Astrocyte of the spinal cord (primary cell): ENCODE measurements around the gene RELCH.
A peak's percentile ranks its signal among the peaks of the same experiment; 100 is the strongest.

Experiments used
- DNase-seq: peaks from one replicate; pipeline ENCODE4 v3.0.0; 2011; ENCODE audit warnings: low read depth, low spot score
- H3K4me3 ChIP-seq: 2 replicates; pipeline ENCODE4 v1.5.1; 2011; ENCODE audit warnings: low read depth, mild to moderate bottlenecking, low read length, moderate library complexity
- in situ Hi-C: cut with HindIII; loops from 2 replicates; pipeline ENCODE4 v1.10.0; 2017; ENCODE audit warnings: low sequenced_read_pairs
- TF ChIP-seq, protein P1 (sequence below): IDR thresholded peaks from 2 replicates; pipeline ENCODE4 v1.5.1; 2012; ENCODE audit warnings: low read depth, mild to moderate bottlenecking, low read length, inconsistent platforms

Gene RELCH

DNA sequence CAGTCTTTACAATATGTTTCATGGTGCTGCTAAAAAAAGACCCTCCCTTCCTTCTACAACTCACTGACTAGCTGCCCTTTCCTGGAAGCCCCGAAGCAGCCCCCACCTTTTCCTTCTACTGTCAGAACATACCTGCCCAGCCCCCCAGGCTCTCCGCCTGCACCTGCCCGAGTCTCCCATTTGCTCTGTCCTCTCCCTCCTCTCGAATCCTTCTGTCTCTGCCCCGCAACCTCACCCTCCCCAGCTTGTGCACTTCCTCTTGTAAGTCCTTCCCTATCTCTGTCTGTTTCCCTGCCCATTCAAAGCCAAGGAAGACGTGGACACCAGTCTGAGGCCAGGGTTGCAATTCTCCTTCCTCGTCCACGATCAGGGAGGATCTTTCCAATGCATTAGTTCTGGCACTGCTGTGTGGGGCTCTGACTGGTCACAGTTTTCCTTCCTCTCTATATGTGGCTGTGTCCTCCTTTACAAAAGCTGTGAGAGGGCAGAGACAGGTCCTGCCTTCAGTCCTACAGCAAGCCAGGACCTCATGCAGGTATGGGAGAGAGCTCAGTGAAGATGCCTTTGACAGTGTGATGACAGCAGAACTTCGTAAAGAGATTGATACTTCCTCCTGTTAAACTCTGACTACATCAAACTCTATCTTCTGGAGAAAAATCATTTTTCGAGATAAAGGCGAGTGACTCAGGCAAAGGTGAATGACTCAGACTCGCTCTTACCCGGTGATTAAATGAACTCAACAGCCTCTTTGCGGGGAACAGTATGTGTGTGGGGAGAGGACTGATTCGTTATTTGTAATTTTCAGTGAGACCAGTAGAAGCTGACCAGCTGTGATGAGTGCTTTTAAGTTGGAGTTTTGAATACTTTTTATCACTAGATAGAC, 152.3 kb downstream of the RELCH start:
- DNase-seq, result peak; percentile 74
- H3K4me3 ChIP-seq, result no peak overlapping the region
- in situ Hi-C loops, result no loop called here
- TF ChIP-seq, protein P1, sequence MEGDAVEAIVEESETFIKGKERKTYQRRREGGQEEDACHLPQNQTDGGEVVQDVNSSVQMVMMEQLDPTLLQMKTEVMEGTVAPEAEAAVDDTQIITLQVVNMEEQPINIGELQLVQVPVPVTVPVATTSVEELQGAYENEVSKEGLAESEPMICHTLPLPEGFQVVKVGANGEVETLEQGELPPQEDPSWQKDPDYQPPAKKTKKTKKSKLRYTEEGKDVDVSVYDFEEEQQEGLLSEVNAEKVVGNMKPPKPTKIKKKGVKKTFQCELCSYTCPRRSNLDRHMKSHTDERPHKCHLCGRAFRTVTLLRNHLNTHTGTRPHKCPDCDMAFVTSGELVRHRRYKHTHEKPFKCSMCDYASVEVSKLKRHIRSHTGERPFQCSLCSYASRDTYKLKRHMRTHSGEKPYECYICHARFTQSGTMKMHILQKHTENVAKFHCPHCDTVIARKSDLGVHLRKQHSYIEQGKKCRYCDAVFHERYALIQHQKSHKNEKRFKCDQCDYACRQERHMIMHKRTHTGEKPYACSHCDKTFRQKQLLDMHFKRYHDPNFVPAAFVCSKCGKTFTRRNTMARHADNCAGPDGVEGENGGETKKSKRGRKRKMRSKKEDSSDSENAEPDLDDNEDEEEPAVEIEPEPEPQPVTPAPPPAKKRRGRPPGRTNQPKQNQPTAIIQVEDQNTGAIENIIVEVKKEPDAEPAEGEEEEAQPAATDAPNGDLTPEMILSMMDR, result no peak

DNA sequence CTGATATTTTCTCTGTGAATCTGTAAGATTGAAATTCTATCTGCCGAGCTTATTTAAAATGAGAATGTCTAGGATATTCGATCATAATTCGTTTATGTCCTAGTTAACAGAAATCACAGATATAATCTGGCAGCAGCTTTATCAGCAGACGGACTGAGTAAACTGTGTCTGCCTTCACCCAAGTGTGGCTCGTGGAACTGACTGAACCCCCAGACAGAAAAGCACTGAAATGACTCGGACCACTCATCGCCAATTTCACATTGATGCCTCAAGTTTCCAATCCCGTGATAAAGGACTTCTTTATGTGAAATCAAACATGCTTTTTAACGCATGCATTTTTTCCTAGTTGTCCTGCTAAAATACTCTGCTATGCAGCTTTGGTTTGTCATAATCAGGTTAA, 153.9 kb downstream of the RELCH start:
- in situ Hi-C loops, result no loop called here
- H3K4me3 ChIP-seq, result no peak overlapping the region
- TF ChIP-seq, protein P1, result no peak
- DNase-seq, result no peak

DNA sequence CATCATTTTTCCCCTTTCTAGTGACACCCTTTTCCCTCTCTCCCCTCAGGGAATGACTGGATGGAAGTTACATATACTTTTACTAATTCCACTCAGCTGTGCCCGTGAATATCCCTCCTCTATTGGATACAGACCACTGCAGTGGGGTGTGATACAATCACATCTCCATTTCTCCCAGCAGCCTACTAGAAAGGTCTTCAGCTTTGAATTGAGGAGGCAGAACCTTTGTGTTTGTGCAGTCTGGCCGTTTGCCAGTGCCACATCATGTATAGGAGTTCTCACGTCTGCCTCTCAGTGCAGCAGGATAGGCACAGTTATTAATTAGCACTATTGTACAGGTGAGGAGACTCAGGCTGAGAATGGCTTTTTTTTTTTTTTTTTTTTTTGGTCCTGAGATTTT, 154.4 kb downstream of the RELCH start:
- DNase-seq, result no peak
- in situ Hi-C loops, result no loop called here
- H3K4me3 ChIP-seq, result no peak overlapping the region
- TF ChIP-seq, protein P1, result no peak

DNA sequence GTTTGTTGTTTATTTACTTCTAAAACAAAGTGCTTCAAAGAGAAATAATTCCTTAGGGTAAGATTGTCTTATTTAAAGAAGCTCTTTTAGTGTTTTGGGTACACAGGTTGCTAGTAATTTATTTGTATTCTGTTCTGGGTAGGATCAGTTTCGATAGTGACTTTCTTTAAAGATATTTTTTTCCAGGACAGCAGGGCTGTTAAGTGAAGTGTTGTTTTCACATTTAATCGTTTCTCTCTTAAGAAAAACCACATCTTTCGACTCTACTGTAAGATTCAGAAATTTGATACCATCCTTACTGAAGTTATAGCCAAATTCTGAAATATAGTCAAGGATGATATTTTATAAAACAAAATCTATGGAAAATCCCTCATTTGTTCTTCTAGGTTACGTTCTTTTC, 155.8 kb downstream of the RELCH start:
- in situ Hi-C loops, result no loop called here
- no peak for DNase-seq
- H3K4me3 ChIP-seq, result no peak overlapping the region
- TF ChIP-seq, protein P1, result no peak

DNA sequence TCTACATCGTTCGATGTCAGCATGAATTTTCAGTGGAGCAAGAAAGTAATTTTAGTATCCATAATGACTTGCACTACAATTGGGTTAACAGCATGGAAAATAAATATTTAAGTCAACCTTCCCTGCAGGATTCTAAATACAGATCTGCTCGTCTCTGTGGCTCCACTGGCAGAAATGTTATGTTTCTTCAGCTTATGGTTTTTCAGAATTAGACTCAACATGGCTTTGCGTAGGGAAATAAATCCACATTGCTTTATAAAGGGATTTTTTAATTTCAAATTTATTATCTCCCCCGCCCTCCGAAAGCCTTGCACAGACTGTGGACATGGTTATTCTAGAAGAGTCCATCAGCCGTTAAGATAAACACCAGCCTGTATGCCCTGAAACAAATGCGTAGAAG, 156.3 kb downstream of the RELCH start:
- DNase-seq, result no peak
- TF ChIP-seq, protein P1, result no peak
- in situ Hi-C loops, result no loop called here
- H3K4me3 ChIP-seq, result no peak overlapping the region

DNA sequence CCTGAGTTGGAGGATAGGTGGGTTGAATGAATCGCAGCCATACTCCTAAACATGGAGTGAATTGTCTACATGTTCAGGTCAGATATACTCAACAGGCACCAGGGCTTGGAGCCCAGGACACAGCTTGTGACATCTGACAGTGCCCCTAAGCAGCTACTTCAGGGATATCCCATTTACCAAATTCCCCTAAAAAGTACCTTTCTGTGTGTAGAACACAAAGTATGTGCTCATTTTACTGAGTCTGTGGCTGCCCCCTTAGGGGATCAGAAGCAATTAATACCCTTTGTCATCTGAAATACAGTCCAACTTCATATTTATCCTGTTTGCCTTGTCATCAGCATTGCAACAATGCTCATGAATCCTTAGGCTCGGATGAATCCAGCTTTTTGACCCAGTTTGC, 158.9 kb downstream of the RELCH start:
- no peak overlapping the region for H3K4me3 ChIP-seq
- in situ Hi-C loops, result no loop called here
- TF ChIP-seq, protein P1, result no peak
- no peak for DNase-seq
